Measurements from ENCODE around the gene TLR2. TPM values are rescaled to one million over a fixed set of nuclear protein-coding genes. Genes with fewer than 3 reads are reported as not detected.

The TLR2 gene
- total and polyA plus RNA-seq, 2 experiments from 2014 or later = 0.63 to 1.2 TPM

DNA sequence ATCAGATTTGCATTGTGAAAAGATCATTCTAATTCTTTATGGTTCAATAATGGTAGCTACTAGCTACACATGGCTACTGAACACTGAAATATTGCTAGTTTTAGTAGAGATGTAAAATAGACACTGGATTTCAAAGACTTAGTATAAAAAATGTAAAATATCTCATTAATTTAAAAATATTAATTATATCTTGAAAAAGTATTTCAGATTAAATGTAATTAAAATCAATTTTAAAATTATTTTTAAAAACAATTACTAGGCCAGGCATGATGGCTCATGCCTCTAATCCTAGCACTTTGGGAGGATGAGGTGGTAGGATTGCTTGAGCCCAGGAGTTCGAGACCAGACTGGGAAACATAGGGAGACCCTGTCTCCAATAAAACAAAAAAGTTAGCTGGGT is 20.4 kb upstream of the TLR2 start:
- Histone ChIP-seq H3K79me2 (replicated peaks; ENCODE audit: insufficient read depth) (no peaks in the 10 kb centered on the region), H3K9me2 (ENCODE audit: insufficient read depth) (peaks cover 12% of the 10 kb centered on the region; the same call in 1 of the 2 replicates), H3F3A (replicated peaks; ENCODE audit: low read depth) (no peaks in the 10 kb centered on the region), H3K36me3 (ENCODE audit: insufficient read depth) (no peaks in the 10 kb centered on the region), H4K20me1 (replicated peaks; ENCODE audit: insufficient read depth) (no peaks in the 10 kb centered on the region), H3K4me1 (ENCODE audit: insufficient read depth) (no peaks in the 10 kb centered on the region), H3K27me3 (ENCODE audit: insufficient read depth) (no peaks in the 10 kb centered on the region), H3K27ac (ENCODE audit: low read depth) (no peak overlapping the region), H3K4me2 (no peak overlapping the region), H3K4me3 (no peak overlapping the region), H2AFZ (no peak overlapping the region)
- Mint-ChIP-seq H3K9me3 (peaks cover 21% of the 10 kb centered on the region), H3K27ac (no peak overlapping the region), H3K36me3 (ENCODE audit: low read depth) (peaks cover 12% of the 10 kb centered on the region; the same call in 2 of the 3 replicates), H3K4me1 (no peaks in the 10 kb centered on the region), H3K4me3 (no peak overlapping the region), H3K27me3 (ENCODE audit: insufficient read depth, low read depth, poor library complexity) (peaks cover 2% of the 10 kb centered on the region)
- DNase-seq (ENCODE audit: low spot score) (no peak), ATAC-seq (no peak)
- TF ChIP-seq ZNF462 (CRISPR knock-in tag; IDR thresholded peaks at IDR 0.05) (no peak), EZH2phosphoT487 (IDR thresholded peaks at IDR 0.05; ENCODE audit: unreplicated experiment) (no peak), POLR2AphosphoS5 (IDR thresholded peaks at IDR 0.05; ENCODE audit: low read depth) (no peak), NANOG (IDR thresholded peaks at IDR 0.05; ENCODE audit: borderline replicate concordance) (no peak), JUNB (IDR thresholded peaks at IDR 0.05; ENCODE audit: unreplicated experiment) (no peak), ZNF331 (CRISPR knock-in tag; IDR thresholded peaks at IDR 0.05; ENCODE audit: low read depth) (no peak), EZH2 (IDR thresholded peaks at IDR 0.05; ENCODE audit: low read depth, unreplicated experiment) (no peak), ETS1 (IDR thresholded peaks at IDR 0.05) (no peak), ZNF114 (CRISPR knock-in tag; IDR thresholded peaks at IDR 0.05) (no peak), CREB1 (CRISPR knock-in tag; IDR thresholded peaks at IDR 0.05; ENCODE audit: low read depth) (no peak), STAT1 (IDR thresholded peaks at IDR 0.05; ENCODE audit: unreplicated experiment) (no peak)
- TF ChIP-seq, protein P1, sequence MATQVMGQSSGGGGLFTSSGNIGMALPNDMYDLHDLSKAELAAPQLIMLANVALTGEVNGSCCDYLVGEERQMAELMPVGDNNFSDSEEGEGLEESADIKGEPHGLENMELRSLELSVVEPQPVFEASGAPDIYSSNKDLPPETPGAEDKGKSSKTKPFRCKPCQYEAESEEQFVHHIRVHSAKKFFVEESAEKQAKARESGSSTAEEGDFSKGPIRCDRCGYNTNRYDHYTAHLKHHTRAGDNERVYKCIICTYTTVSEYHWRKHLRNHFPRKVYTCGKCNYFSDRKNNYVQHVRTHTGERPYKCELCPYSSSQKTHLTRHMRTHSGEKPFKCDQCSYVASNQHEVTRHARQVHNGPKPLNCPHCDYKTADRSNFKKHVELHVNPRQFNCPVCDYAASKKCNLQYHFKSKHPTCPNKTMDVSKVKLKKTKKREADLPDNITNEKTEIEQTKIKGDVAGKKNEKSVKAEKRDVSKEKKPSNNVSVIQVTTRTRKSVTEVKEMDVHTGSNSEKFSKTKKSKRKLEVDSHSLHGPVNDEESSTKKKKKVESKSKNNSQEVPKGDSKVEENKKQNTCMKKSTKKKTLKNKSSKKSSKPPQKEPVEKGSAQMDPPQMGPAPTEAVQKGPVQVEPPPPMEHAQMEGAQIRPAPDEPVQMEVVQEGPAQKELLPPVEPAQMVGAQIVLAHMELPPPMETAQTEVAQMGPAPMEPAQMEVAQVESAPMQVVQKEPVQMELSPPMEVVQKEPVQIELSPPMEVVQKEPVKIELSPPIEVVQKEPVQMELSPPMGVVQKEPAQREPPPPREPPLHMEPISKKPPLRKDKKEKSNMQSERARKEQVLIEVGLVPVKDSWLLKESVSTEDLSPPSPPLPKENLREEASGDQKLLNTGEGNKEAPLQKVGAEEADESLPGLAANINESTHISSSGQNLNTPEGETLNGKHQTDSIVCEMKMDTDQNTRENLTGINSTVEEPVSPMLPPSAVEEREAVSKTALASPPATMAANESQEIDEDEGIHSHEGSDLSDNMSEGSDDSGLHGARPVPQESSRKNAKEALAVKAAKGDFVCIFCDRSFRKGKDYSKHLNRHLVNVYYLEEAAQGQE (IDR thresholded peaks at IDR 0.05; ENCODE audit: unreplicated experiment) = no peak
- TF ChIP-seq, protein P2, sequence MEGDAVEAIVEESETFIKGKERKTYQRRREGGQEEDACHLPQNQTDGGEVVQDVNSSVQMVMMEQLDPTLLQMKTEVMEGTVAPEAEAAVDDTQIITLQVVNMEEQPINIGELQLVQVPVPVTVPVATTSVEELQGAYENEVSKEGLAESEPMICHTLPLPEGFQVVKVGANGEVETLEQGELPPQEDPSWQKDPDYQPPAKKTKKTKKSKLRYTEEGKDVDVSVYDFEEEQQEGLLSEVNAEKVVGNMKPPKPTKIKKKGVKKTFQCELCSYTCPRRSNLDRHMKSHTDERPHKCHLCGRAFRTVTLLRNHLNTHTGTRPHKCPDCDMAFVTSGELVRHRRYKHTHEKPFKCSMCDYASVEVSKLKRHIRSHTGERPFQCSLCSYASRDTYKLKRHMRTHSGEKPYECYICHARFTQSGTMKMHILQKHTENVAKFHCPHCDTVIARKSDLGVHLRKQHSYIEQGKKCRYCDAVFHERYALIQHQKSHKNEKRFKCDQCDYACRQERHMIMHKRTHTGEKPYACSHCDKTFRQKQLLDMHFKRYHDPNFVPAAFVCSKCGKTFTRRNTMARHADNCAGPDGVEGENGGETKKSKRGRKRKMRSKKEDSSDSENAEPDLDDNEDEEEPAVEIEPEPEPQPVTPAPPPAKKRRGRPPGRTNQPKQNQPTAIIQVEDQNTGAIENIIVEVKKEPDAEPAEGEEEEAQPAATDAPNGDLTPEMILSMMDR (conservative IDR thresholded peaks at IDR 0.05; ENCODE audit: low read depth in 2 of 2) = no peak

All from GM23338 (cell line).